Heart right ventricle (tissue), 16 donors: ENCODE results near the gene ZSCAN31. TPM values are rescaled to one million over a fixed set of nuclear protein-coding genes. Genes with fewer than 3 reads are reported as not detected.

Source experiments
- ATAC-seq, 8 donors: fragments of 200-7000 bp; cut with Tn5 transposase; one replicate each; pipeline ENCODE4 v1.9.1; 2020; ENCODE audit warnings: mild to moderate bottlenecking in 8 of 8, moderate library complexity in 8 of 8, moderate number of reproducible peaks in 1 of 8
- DNase-seq, 2 donors: peaks; one replicate each; pipeline ENCODE4 v3.0.0-alpha.2; 2020
- H3K27ac ChIP-seq, 10 donors: fragments of 200-600 bp; sonication (generic) in 2 of 10; one replicate each; pipeline versions ENCODE4 v1.5.0 to v1.8.0; 2020 to 2022; ENCODE audit warnings: mild to moderate bottlenecking in 3 of 10
- H3K27me3 ChIP-seq, 7 donors: fragments of 200-600 bp; one replicate each; pipeline ENCODE4 v1.8.0; 2021 to 2022; ENCODE audit warnings: mild to moderate bottlenecking in 2 of 7
- H3K36me3 ChIP-seq, 9 donors: fragments of 200-600 bp; sonication (generic) in 1 of 9; one replicate each; pipeline versions ENCODE4 v1.5.0 to v1.8.0; 2020 to 2022; ENCODE audit warnings: mild to moderate bottlenecking in 2 of 9
- H3K4me1 ChIP-seq, 9 donors: fragments of 200-600 bp; sonication (generic) in 1 of 9; one replicate each; pipeline versions ENCODE4 v1.5.0 to v1.8.0; 2020 to 2022; ENCODE audit warnings: mild to moderate bottlenecking in 4 of 9
- H3K4me3 ChIP-seq, 10 donors: fragments of 200-600 bp; sonication (generic) in 2 of 10; one replicate each; pipeline versions ENCODE4 v1.5.0 to v1.8.0; 2020 to 2022; ENCODE audit warnings: mild to moderate bottlenecking in 7 of 10, moderate library complexity in 2 of 10
- H3K9me3 ChIP-seq, 11 donors: fragments of 200-600 bp in 10 of 11; sonication (generic) in 2 of 11; one replicate each; pipeline versions ENCODE4 v1.5.0 to v1.8.0; 2013 to 2022; ENCODE audit warnings: mild to moderate bottlenecking in 2 of 11, control low read depth in 1 of 11, moderate library complexity in 1 of 11
- CTCF ChIP-seq, 9 donors: fragments of 200-600 bp; sonication (generic) in 2 of 9; IDR thresholded peaks; one replicate each; pipeline versions ENCODE4 v1.5.0 to v1.8.0; 2021 to 2022; ENCODE audit warnings: antibody characterized with exemption in 9 of 9, mild to moderate bottlenecking in 5 of 9, moderate library complexity in 1 of 9
- WGBS, 2 donors: extraction: QIAGEN DNeasy Blood & Tissue Kit; methylation state at CpG; one replicate each; pipeline ENCODE4 v1.1.7; 2013; ENCODE audit warnings: inconsistent platforms in 1 of 2; 5-methylcytosine and 5-hydroxymethylcytosine counted together
- intact Hi-C, 10 donors: fragments of 100-400 bp; cut with DNase I; formaldehyde crosslinking; loops; one replicate each; pipeline versions ENCODE4 v1.11.1 to v1.14.2; 2022
- polyA plus RNA-seq, 2 donors: library from polyadenylated mRNA; stranded (reverse); fragments of 200-250 nt; gene quantifications; one replicate each; pipeline ENCODE4 v1.2.3, GENCODE V29; 2013
- total RNA-seq, 10 donors: library from RNA; stranded (reverse); fragmentation: NEBNext Ultra II Directional in 3 of 10; extraction: Animal tissue kit (Norgen Biotek cat#: 25700) in 3 of 10; gene quantifications; one replicate each; pipeline versions ENCODE4 v1.2.1 to v1.2.4, GENCODE V29; 2021 to 2023
- donor health status: Arrhythmogenic right ventricular cardiomyopathy.
- donor health status: ischemic (EF 13 %, LVEDD 7.1; RV severe dilation, severe dysfunction).
- donor health status: healthy with polysubstance abuse.
- donor health status: DM: no; HTN: yes; CAD: no.
- donor health status: DM: no; HTN: no; CAD: no.
- donor health status: ischemic (EF 25% LVEDD 6.9; RV normal size, moderate dysfunction).
- donor health status: ischemic (EF 25% LVEDD 5.7; RV mildly dilated, moderate dysfunction).
- donor health status: healthy.
- donor health status: DM: yes; HTN: yes; CAD: no.
- donor health status: Ischemic cardiomyopathy.
- donor health status: ischemic (EF 35%, LVEDD 5.7; RV mildly dilated, moderate dysfunction).
- donor health status: nonischemic (EF 11% LVEDD 7.7; RV severe dilation, severe dysfunction).
- donor health status: DM: yes; HTN: yes; CAD: no.
- donor health status: PGD.
- donor health status: ischemic (EF 29% LVEDD 5.4; RV normal size, mild dysfunction).
- donor health status: nonischemic (EF 23%, LVEDD 6.1; RV moderate dilation, normal function).

ZSCAN31 gene
- total and polyA plus RNA-seq, 12 donors, result 3.3 to 17.4 (median 11.2) TPM

- intact Hi-C loops, result no loop called here
Measured at GRCh38 chr6:28277746-28278145, 58.2 kb downstream of the ZSCAN31 start.

GRCh38 chr6:28274888-28275287, 61.1 kb downstream of the ZSCAN31 start:
- H3K4me1 ChIP-seq, result peaks cover 0 to 16% (median 0%) of the 10 kb centered on the region in 9 donors
- TF ChIP-seq CTCF (IDR thresholded peaks at IDR 0.05), result no peak
- no peaks in the 10 kb centered on the region for H3K27me3 ChIP-seq
- DNase-seq (no peak), ATAC-seq (no peak)
- intact Hi-C loops, result no loop called here
- H3K9me3 ChIP-seq, result no peaks in the 10 kb centered on the region
- H3K4me3 ChIP-seq, result no peak overlapping the region
- no peak overlapping the region for H3K27ac ChIP-seq
- peaks cover 0 to 72% (median 40%) of the 10 kb centered on the region in 9 donors for H3K36me3 ChIP-seq

More at GRCh38 chr6:28277746-28278145, 58.2 kb downstream of the ZSCAN31 start:
- no peak overlapping the region for H3K27ac ChIP-seq
- 73 to 84% methylated on average over 3 of the region's 3 CpGs for WGBS, 2 donors
- ATAC-seq (no peak), DNase-seq (no peak)
- H3K36me3 ChIP-seq, result peaks cover 0 to 55% (median 31%) of the 10 kb centered on the region in 9 donors
- peaks cover 0 to 3% (median 0%) of the 10 kb centered on the region in 11 donors for H3K9me3 ChIP-seq
- no peak for TF ChIP-seq CTCF (IDR thresholded peaks at IDR 0.05)
- H3K4me3 ChIP-seq, result no peak overlapping the region
- H3K27me3 ChIP-seq, result peaks cover 0 to 6% (median 0%) of the 10 kb centered on the region in 7 donors
- H3K4me1 ChIP-seq, result peaks cover 0 to 31% (median 11%) of the 10 kb centered on the region in 9 donors

Other genes starting within 250 kb of the ZSCAN31 start
- 1 to 10 TPM; 1.4 to 3.3 (median 1.8) TPM for gene ZSCAN16, start 211.5 kb downstream of the ZSCAN31 start, total RNA-seq
- 1 to 10 TPM; 4.7 to 5.6 TPM for gene ZSCAN16, start 211.5 kb downstream of the ZSCAN31 start, polyA plus RNA-seq
- gene ZKSCAN8, start 194.3 kb downstream of the ZSCAN31 start, total RNA-seq, result 10 to 100 TPM; 11.8 to 18.5 (median 14.8) TPM
- gene ZKSCAN8, start 194.3 kb downstream of the ZSCAN31 start, polyA plus RNA-seq, result 1 to 10 TPM; 2.7 to 4.2 TPM
- gene ZSCAN9, start 110.9 kb downstream of the ZSCAN31 start, total RNA-seq, result 10 to 100 TPM in 2 of 10 donors, 1 to 10 TPM in 8; 6.8 to 11.2 (median 8.8) TPM
- 10 to 100 TPM in 1 of 2 donors, 1 to 10 TPM in 1; 8.4 to 11.1 TPM for gene ZSCAN9, start 110.9 kb downstream of the ZSCAN31 start, polyA plus RNA-seq
- gene ZKSCAN4, start 83.9 kb downstream of the ZSCAN31 start, total RNA-seq, result 1 to 10 TPM in 9 of 10 donors, under 1 TPM in 1; 0.55 to 3.6 (median 2.9) TPM
- 1 to 10 TPM; 1.7 to 2.0 TPM for gene ZKSCAN4, start 83.9 kb downstream of the ZSCAN31 start, polyA plus RNA-seq
- 1 to 10 TPM; 2.7 to 8.5 (median 6.5) TPM for gene NKAPL, start 76.9 kb downstream of the ZSCAN31 start, total RNA-seq
- 1 to 10 TPM; 7.6 to 9.7 TPM for gene NKAPL, start 76.9 kb downstream of the ZSCAN31 start, polyA plus RNA-seq
- gene ZSCAN26, start 69.0 kb downstream of the ZSCAN31 start, total RNA-seq, result 10 to 100 TPM in 9 of 10 donors, 1 to 10 TPM in 1; 8.9 to 17.8 (median 12.8) TPM
- 10 to 100 TPM in 1 of 2 donors, 1 to 10 TPM in 1; 7.5 to 12.7 TPM for gene ZSCAN26, start 69.0 kb downstream of the ZSCAN31 start, polyA plus RNA-seq
- gene PGBD1, start 54.6 kb downstream of the ZSCAN31 start, total RNA-seq, result 1 to 10 TPM; 1.6 to 3.6 (median 2.7) TPM
- gene PGBD1, start 54.6 kb downstream of the ZSCAN31 start, polyA plus RNA-seq, result 1 to 10 TPM; 2.9 to 4.6 TPM
- gene ZKSCAN3, start 13.8 kb upstream of the ZSCAN31 start, total RNA-seq, result 1 to 10 TPM; 3.1 to 6.8 (median 5.1) TPM
- 1 to 10 TPM; 1.0 to 2.1 TPM for gene ZKSCAN3, start 13.8 kb upstream of the ZSCAN31 start, polyA plus RNA-seq
- 1 to 10 TPM; 2.2 to 3.5 (median 2.9) TPM for gene ZSCAN12, start 63.6 kb upstream of the ZSCAN31 start, total RNA-seq
- 1 to 10 TPM; 1.2 TPM for gene ZSCAN12, start 63.6 kb upstream of the ZSCAN31 start, polyA plus RNA-seq
- gene ZSCAN23, start 107.3 kb upstream of the ZSCAN31 start, total RNA-seq, result 1 to 10 TPM in 9 of 10 donors, under 1 TPM in 1; 0.98 to 2.7 (median 1.3) TPM
- gene ZSCAN23, start 107.3 kb upstream of the ZSCAN31 start, polyA plus RNA-seq, result under 1 TPM; 0.26 to 0.44 TPM
- not detected for gene GPX6, start 179.6 kb upstream of the ZSCAN31 start, total RNA-seq
- not detected for gene GPX6, start 179.6 kb upstream of the ZSCAN31 start, polyA plus RNA-seq
- not detected for gene GPX5, start 189.7 kb upstream of the ZSCAN31 start, total RNA-seq
- not detected for gene GPX5, start 189.7 kb upstream of the ZSCAN31 start, polyA plus RNA-seq